Neural progenitor cell (in vitro differentiated cells): ENCODE results near the gene MAP4K2. TPM values are rescaled to one million over a fixed set of nuclear protein-coding genes. Genes with fewer than 3 reads are reported as not detected.

Source experiments
- DNase-seq: peaks from one replicate; pipeline ENCODE4 v3.0.0-alpha.2; 2016; ENCODE audit warnings: low spot score
- H2AFZ ChIP-seq: fragments of 200-600 bp; sonication (generic); replicated peaks from 2 replicates; pipeline ENCODE4 v1.6.1; 2016; ENCODE audit warnings: antibody characterized with exemption
- H3F3A ChIP-seq: fragments of 200-600 bp; sonication (generic); 2 replicates; pipeline ENCODE4 v1.6.1; 2016; ENCODE audit warnings: antibody characterized with exemption, low read depth
- H3K27ac ChIP-seq: fragments of 200-600 bp; sonication (generic); 2 replicates; pipeline ENCODE4 v1.5.1; 2016; ENCODE audit warnings: mild to moderate bottlenecking
- H3K27me3 ChIP-seq: fragments of 200-600 bp; sonication (generic); 2 replicates; pipeline ENCODE4 v1.6.1; 2016; ENCODE audit warnings: mild to moderate bottlenecking, moderate library complexity
- H3K36me3 ChIP-seq: fragments of 200-600 bp; sonication (generic); 2 replicates; pipeline ENCODE4 v1.5.1; 2016
- H3K4me1 ChIP-seq: fragments of 200-600 bp; sonication (generic); 2 replicates; pipeline ENCODE4 v1.6.1; 2016; ENCODE audit warnings: mixed run types
- H3K4me2 ChIP-seq: fragments of 200-600 bp; sonication (generic); 2 replicates; pipeline ENCODE4 v1.6.1; 2016
- H3K4me3 ChIP-seq: fragments of 200-600 bp; sonication (generic); 2 replicates; pipeline ENCODE4 v1.5.1; 2016
- H3K79me2 ChIP-seq: fragments of 200-600 bp; sonication (generic); 2 replicates; pipeline ENCODE4 v1.6.1; 2016; ENCODE audit warnings: low read depth
- H3K9ac ChIP-seq: fragments of 200-600 bp; sonication (generic); 2 replicates; pipeline ENCODE4 v1.6.1; 2016
- H3K9me3 ChIP-seq: fragments of 200-600 bp; sonication (generic); 2 replicates; pipeline ENCODE4 v1.5.1; 2016; ENCODE audit warnings: low read depth
- H4K20me1 ChIP-seq: fragments of 200-600 bp; sonication (generic); 2 replicates; pipeline ENCODE4 v1.6.1; 2016; ENCODE audit warnings: low read depth
- H3K27ac Mint-ChIP-seq: 3 replicates; pipeline ENCODE4 v1.8.0; 2021; ENCODE audit warnings: mixed read lengths
- H3K27me3 Mint-ChIP-seq: 2 replicates; pipeline ENCODE4 v1.8.0; 2022; ENCODE audit warnings: low read depth, mild to moderate bottlenecking, inconsistent platforms, moderate library complexity, mixed read lengths; ENCODE audit not compliant: insufficient read depth
- H3K36me3 Mint-ChIP-seq: 3 replicates; pipeline ENCODE4 v1.8.0; 2021; ENCODE audit warnings: mixed read lengths
- H3K4me1 Mint-ChIP-seq: 3 replicates; pipeline ENCODE4 v1.8.0; 2021; ENCODE audit warnings: mixed read lengths
- H3K4me3 Mint-ChIP-seq: 3 replicates; pipeline ENCODE4 v1.8.0; 2021; ENCODE audit warnings: mild to moderate bottlenecking, moderate library complexity, mixed read lengths
- H3K9me3 Mint-ChIP-seq: 3 replicates; pipeline ENCODE4 v1.8.0; 2020; ENCODE audit warnings: mixed read lengths
- EZH2 ChIP-seq: fragments of 200-600 bp; sonication (generic); IDR thresholded peaks from 2 replicates; pipeline ENCODE4 v1.6.1; 2017; ENCODE audit warnings: antibody characterized with exemption, mild to moderate bottlenecking, moderate library complexity
- EZH2phosphoT487 ChIP-seq: fragments of 200-600 bp; sonication (generic); IDR thresholded peaks from 2 replicates; pipeline ENCODE4 v1.6.1; 2017; ENCODE audit warnings: antibody characterized with exemption
- total RNA-seq: library from RNA; depleted of rRNA; stranded (reverse); fragments of >200 nt; gene quantifications from 2 replicates; pipeline ENCODE4 v1.2.3, GENCODE V29; 2015; ENCODE audit warnings: low replicate concordance
- TF ChIP-seq, protein P1 (sequence below): fragments of 200-600 bp; sonication (generic); IDR thresholded peaks from 2 replicates; pipeline ENCODE4 v1.5.1; 2017; ENCODE audit warnings: antibody characterized with exemption, mild to moderate bottlenecking

MAP4K2 gene
- total RNA-seq, 1 donor from 2014 or later: 15.8 TPM

DNA sequence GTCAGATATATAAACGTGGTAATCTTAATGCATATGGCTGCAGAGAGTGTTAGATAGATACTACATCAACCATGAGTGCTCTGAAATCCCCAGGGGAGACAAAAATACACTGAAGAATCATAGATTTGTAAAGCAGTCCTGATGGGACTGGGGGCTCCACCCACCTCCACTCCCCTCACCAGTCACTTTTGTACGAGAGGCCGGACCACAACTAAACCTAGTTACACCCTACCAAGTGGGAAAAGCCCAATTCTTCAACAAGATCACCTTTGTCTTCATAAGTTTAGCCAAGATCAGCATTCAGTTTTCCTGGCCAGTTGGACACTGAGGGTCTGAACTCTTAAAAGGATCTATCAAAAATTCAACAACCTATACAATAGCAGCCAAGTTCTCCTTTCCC, 26.1 kb downstream of the MAP4K2 start:
- peak overlapping the region; percentile 81 for H3K27ac Mint-ChIP-seq
- H3K4me1 Mint-ChIP-seq: peaks cover 36% of the 10 kb centered on the region
- no peak overlapping the region for H2AFZ ChIP-seq
- H3K4me3 ChIP-seq: peak overlapping the region; percentile 98
- no peak for DNase-seq
- peak overlapping the region; percentile 100 for H3K4me2 ChIP-seq
- peaks cover 49% of the 10 kb centered on the region for H3K36me3 ChIP-seq
- peaks cover 57% of the 10 kb centered on the region for H4K20me1 ChIP-seq
- no peak overlapping the region for H3K27ac ChIP-seq
- H3K4me3 Mint-ChIP-seq: peak overlapping the region; percentile 90
- no peak for TF ChIP-seq EZH2
- TF ChIP-seq, protein P1, sequence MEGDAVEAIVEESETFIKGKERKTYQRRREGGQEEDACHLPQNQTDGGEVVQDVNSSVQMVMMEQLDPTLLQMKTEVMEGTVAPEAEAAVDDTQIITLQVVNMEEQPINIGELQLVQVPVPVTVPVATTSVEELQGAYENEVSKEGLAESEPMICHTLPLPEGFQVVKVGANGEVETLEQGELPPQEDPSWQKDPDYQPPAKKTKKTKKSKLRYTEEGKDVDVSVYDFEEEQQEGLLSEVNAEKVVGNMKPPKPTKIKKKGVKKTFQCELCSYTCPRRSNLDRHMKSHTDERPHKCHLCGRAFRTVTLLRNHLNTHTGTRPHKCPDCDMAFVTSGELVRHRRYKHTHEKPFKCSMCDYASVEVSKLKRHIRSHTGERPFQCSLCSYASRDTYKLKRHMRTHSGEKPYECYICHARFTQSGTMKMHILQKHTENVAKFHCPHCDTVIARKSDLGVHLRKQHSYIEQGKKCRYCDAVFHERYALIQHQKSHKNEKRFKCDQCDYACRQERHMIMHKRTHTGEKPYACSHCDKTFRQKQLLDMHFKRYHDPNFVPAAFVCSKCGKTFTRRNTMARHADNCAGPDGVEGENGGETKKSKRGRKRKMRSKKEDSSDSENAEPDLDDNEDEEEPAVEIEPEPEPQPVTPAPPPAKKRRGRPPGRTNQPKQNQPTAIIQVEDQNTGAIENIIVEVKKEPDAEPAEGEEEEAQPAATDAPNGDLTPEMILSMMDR: no peak
- no peak for TF ChIP-seq EZH2phosphoT487
- peak overlapping the region; percentile 82 for H3K9ac ChIP-seq
- no peaks in the 10 kb centered on the region for H3K9me3 Mint-ChIP-seq
- H3K27me3 ChIP-seq: no peaks in the 10 kb centered on the region
- H3K36me3 Mint-ChIP-seq: peaks cover 41% of the 10 kb centered on the region
- peaks cover 74% of the 10 kb centered on the region for H3F3A ChIP-seq
- H3K4me1 ChIP-seq: peaks cover 28% of the 10 kb centered on the region
- peaks cover 66% of the 10 kb centered on the region for H3K79me2 ChIP-seq
- no peaks in the 10 kb centered on the region for H3K9me3 ChIP-seq
- peaks cover 12% of the 10 kb centered on the region for H3K27me3 Mint-ChIP-seq

DNA sequence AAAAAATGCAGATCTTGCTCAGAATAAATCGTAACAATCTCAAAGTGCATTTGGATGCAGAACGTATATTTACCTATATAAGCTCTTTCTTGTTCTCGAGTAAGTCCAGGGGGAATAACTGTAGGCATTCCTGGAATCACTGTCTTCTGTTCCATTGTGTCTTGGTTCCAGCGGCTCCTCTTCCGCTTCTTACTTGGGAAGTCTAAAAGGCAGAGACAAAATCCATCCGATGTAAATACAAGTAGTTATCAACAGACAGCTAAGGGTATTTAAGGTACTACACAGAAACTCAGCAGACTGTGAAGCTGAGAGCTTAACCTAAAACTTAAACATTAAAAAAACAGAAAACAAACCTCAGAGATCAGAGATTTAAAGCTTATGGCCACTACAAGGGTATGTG, 26.6 kb downstream of the MAP4K2 start:
- H3K4me3 Mint-ChIP-seq: peak overlapping the region; percentile 90
- H3K4me3 ChIP-seq: peak overlapping the region; percentile 98
- H3K9me3 ChIP-seq: no peaks in the 10 kb centered on the region
- TF ChIP-seq EZH2 (no peak), EZH2phosphoT487 (no peak)
- TF ChIP-seq, protein P1: no peak
- peaks cover 79% of the 10 kb centered on the region for H3F3A ChIP-seq
- no peaks in the 10 kb centered on the region for H3K9me3 Mint-ChIP-seq
- no peak for DNase-seq
- H3K79me2 ChIP-seq: peaks cover 71% of the 10 kb centered on the region
- H3K27me3 ChIP-seq: no peaks in the 10 kb centered on the region
- peak overlapping the region; percentile 100 for H3K4me2 ChIP-seq
- H3K9ac ChIP-seq: peak overlapping the region; percentile 82
- no peak overlapping the region for H3K27ac Mint-ChIP-seq
- peaks cover 37% of the 10 kb centered on the region for H3K4me1 Mint-ChIP-seq
- H2AFZ ChIP-seq: no peak overlapping the region
- H3K4me1 ChIP-seq: peaks cover 28% of the 10 kb centered on the region
- peaks cover 46% of the 10 kb centered on the region for H3K36me3 Mint-ChIP-seq
- no peak overlapping the region for H3K27ac ChIP-seq
- H4K20me1 ChIP-seq: peaks cover 61% of the 10 kb centered on the region
- peaks cover 54% of the 10 kb centered on the region for H3K36me3 ChIP-seq
- peaks cover 12% of the 10 kb centered on the region for H3K27me3 Mint-ChIP-seq

DNA sequence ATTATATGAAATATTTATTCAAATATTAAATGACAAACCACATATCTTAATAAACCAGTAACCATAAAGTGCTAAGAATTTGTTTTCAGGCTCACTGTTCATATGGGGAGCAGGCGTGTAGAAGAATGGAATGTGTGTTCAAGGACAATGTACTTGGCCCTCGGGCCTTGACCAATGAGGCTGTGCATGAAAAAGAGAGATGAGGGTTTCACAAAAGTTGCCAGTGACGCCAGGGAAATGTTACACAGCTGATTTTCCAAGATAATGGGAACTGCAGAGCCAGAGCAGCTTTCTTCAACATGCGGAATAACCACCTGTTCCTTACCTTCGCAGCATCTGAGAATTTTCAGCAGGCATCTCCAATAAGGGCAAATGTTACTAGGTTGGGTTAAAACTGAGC, 28.9 kb downstream of the MAP4K2 start:
- Mint-ChIP-seq H3K36me3 (peaks cover 62% of the 10 kb centered on the region), H3K9me3 (no peaks in the 10 kb centered on the region), H3K4me1 (peaks cover 35% of the 10 kb centered on the region), H3K4me3 (no peak overlapping the region), H3K27ac (no peak overlapping the region), H3K27me3 (peaks cover 8% of the 10 kb centered on the region)
- Histone ChIP-seq H4K20me1 (peaks cover 84% of the 10 kb centered on the region), H2AFZ (no peak overlapping the region), H3K36me3 (peaks cover 66% of the 10 kb centered on the region), H3F3A (peaks cover 90% of the 10 kb centered on the region), H3K27me3 (no peaks in the 10 kb centered on the region), H3K27ac (no peak overlapping the region), H3K79me2 (peaks cover 85% of the 10 kb centered on the region), H3K4me1 (peaks cover 21% of the 10 kb centered on the region), H3K4me2 (no peak overlapping the region), H3K9me3 (no peaks in the 10 kb centered on the region), H3K9ac (no peak overlapping the region), H3K4me3 (no peak overlapping the region)
- no peak for TF ChIP-seq EZH2phosphoT487
- no peak for TF ChIP-seq EZH2
- DNase-seq: no peak

DNA sequence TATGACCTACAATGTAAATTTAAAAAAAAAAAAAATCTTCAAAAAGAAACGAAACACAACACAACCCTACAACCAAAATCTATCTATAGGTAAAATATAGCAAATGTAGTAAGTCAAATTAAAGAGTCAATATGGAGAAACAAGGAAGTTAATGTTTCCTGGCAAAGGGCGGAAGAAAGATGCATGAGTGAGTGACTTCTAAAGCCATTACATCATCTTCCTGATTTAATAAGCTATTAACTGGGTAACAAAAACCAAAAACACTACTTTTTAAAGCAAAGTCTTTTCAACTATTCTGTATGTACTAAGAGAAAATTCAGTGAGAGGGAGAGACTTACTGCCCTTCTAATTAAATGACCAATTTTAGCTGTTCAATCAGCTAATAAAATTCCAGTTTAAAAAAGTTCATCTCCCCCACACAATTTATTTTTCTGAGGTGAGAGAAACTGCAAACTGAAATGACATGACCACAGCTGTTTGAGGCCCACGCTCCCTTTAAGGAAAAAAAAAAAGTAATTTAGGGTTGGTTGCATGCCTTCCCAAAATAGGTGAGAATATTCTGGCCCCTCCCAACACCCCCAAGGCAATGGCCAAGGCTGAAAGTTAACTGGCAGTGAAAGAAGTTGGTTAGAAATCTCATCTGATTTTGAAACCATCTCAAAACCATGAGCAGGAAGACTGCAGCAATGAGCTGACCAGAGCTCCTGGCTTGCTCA, 30.6 kb downstream of the MAP4K2 start:
- no peak overlapping the region for H3K4me2 ChIP-seq
- H3K4me1 Mint-ChIP-seq: peaks cover 44% of the 10 kb centered on the region
- no peak overlapping the region for H3K27ac ChIP-seq
- no peak overlapping the region for H3K4me3 Mint-ChIP-seq
- peaks cover 100% of the 10 kb centered on the region for H3K79me2 ChIP-seq
- peaks cover 100% of the 10 kb centered on the region for H4K20me1 ChIP-seq
- peaks cover 76% of the 10 kb centered on the region for H3K36me3 ChIP-seq
- TF ChIP-seq, protein P1: no peak
- TF ChIP-seq EZH2 (no peak), EZH2phosphoT487 (no peak)
- peaks cover 10% of the 10 kb centered on the region for H3K27me3 Mint-ChIP-seq
- H3K9ac ChIP-seq: no peak overlapping the region
- H3F3A ChIP-seq: peaks cover 99% of the 10 kb centered on the region
- H3K9me3 ChIP-seq: no peaks in the 10 kb centered on the region
- no peak for DNase-seq
- no peak overlapping the region for H2AFZ ChIP-seq
- no peak overlapping the region for H3K27ac Mint-ChIP-seq
- H3K36me3 Mint-ChIP-seq: peaks cover 76% of the 10 kb centered on the region
- no peaks in the 10 kb centered on the region for H3K9me3 Mint-ChIP-seq
- H3K4me1 ChIP-seq: peaks cover 21% of the 10 kb centered on the region
- H3K27me3 ChIP-seq: no peaks in the 10 kb centered on the region
- H3K4me3 ChIP-seq: no peak overlapping the region
